IMR-90 (cell line): ENCODE results near the gene COL19A1.

ENCODE experiments used
- BHLHE40 ChIP-seq: fragments of 150-350 bp; IDR thresholded peaks from 2 replicates; pipeline ENCODE4 v1.6.1; 2016; ENCODE audit warnings: mild to moderate bottlenecking, low read depth, low read length
- CEBPB ChIP-seq: IDR thresholded peaks from 2 replicates; pipeline ENCODE4 v1.6.1; 2012; ENCODE audit warnings: low read depth, low read length, improper control_type of control experiment
- MAZ ChIP-seq: IDR thresholded peaks from 2 replicates; pipeline ENCODE4 v1.6.1; 2012; ENCODE audit warnings: low read depth, mild to moderate bottlenecking, low read length, improper control_type of control experiment, moderate library complexity, borderline replicate concordance
- POLR2A ChIP-seq: IDR thresholded peaks from 2 replicates; pipeline ENCODE4 v1.6.1; 2012; ENCODE audit warnings: mild to moderate bottlenecking, low read depth, low read length
- TF ChIP-seq, protein P1 (sequence below): conservative IDR thresholded peaks from 2 replicates; pipeline ENCODE4 v1.5.1; 2012; ENCODE audit warnings: mild to moderate bottlenecking, low read depth, low read length, improper control_type of control experiment
- TF ChIP-seq, protein P2 (sequence below): fragments of 150-350 bp; IDR thresholded peaks from 2 replicates; pipeline ENCODE4 v1.6.1; 2017; ENCODE audit warnings: mild to moderate bottlenecking, antibody characterized with exemption, low read length, low read depth

DNA sequence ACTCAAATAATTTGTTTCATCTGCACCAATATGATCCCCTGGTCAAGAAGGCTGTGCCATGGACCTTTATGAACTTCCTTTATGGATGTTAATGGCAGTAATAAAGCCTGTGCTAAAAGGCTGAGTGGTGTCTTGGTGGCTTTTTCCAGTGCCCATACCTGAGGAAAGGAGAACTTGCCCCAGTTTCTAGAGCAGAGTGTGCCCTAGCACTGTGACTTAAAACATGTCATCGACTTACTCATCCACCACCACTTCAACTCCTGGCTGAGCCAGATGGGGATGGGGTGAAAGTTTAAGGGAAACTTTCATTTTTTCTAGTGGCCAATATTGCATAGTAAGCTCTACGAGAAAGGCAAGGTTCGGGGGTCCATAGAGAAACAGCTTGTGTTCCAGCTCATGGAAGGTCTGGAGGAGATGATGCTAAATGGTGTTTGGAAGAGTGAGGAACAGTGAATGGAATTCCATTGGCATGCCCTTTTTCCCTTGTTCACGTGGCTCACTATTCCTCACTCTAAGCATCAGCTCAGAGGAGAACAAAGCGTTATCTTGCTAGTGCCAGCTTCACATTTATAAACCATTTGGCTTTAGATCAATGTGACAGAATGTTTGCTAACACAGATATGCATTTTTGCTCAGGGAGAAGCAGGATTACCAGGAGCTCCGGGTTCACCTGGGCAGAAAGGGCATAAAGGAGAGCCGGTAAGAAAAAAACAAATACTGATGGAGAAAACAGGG is 71.2 kb downstream of the COL19A1 start:
- TF ChIP-seq, protein P1, sequence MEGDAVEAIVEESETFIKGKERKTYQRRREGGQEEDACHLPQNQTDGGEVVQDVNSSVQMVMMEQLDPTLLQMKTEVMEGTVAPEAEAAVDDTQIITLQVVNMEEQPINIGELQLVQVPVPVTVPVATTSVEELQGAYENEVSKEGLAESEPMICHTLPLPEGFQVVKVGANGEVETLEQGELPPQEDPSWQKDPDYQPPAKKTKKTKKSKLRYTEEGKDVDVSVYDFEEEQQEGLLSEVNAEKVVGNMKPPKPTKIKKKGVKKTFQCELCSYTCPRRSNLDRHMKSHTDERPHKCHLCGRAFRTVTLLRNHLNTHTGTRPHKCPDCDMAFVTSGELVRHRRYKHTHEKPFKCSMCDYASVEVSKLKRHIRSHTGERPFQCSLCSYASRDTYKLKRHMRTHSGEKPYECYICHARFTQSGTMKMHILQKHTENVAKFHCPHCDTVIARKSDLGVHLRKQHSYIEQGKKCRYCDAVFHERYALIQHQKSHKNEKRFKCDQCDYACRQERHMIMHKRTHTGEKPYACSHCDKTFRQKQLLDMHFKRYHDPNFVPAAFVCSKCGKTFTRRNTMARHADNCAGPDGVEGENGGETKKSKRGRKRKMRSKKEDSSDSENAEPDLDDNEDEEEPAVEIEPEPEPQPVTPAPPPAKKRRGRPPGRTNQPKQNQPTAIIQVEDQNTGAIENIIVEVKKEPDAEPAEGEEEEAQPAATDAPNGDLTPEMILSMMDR = no peak
- TF ChIP-seq MAZ (no peak), POLR2A (no peak), CEBPB (no peak), BHLHE40 (no peak)
- TF ChIP-seq, protein P2, sequence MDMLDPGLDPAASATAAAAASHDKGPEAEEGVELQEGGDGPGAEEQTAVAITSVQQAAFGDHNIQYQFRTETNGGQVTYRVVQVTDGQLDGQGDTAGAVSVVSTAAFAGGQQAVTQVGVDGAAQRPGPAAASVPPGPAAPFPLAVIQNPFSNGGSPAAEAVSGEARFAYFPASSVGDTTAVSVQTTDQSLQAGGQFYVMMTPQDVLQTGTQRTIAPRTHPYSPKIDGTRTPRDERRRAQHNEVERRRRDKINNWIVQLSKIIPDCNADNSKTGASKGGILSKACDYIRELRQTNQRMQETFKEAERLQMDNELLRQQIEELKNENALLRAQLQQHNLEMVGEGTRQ = no peak
